Fibroblast of lung (primary cell): ENCODE results near the gene PUS1. TPM values are rescaled to one million over a fixed set of nuclear protein-coding genes. Genes with fewer than 3 reads are reported as not detected.

Experiments
- DNase-seq, 2 donors: peaks; one replicate each; pipeline versions ENCODE4 v3.0.0 to v3.0.0-alpha.2; 2010; ENCODE audit warnings: low read depth in 2 of 2
- H2AFZ ChIP-seq: 2 replicates; pipeline ENCODE4 v1.5.1; 2012; ENCODE audit warnings: low read length, control low read depth, inconsistent platforms
- H3K27ac ChIP-seq: 2 replicates; pipeline ENCODE4 v1.5.1; 2011; ENCODE audit warnings: low read length, control low read depth; ENCODE audit not compliant: insufficient read depth
- H3K27me3 ChIP-seq: 2 replicates; pipeline ENCODE4 v1.5.1; 2011; ENCODE audit warnings: mild to moderate bottlenecking, low read length; ENCODE audit not compliant: control insufficient read depth, insufficient read depth
- H3K36me3 ChIP-seq: 2 replicates; pipeline ENCODE4 v1.5.1; 2011; ENCODE audit warnings: low read length; ENCODE audit not compliant: control insufficient read depth, insufficient read depth
- H3K4me1 ChIP-seq: 2 replicates; pipeline ENCODE4 v1.5.1; 2011; ENCODE audit warnings: low read length; ENCODE audit not compliant: control insufficient read depth, insufficient read depth; ENCODE audit errors: extremely low read depth
- H3K4me2 ChIP-seq: 2 replicates; pipeline ENCODE4 v1.5.1; 2011; ENCODE audit warnings: low read length, control low read depth; ENCODE audit not compliant: insufficient read depth; ENCODE audit errors: extremely low read depth
- H3K4me3 ChIP-seq, 4 experiments: fragments of 200-600 bp in 1 of 4; sonication (generic) in 1 of 4; replicated peaks in 1 of 4; 2 replicates each; pipeline ENCODE4 v1.5.1; 2011 to 2016; ENCODE audit warnings: low read length in 4 of 4, low read depth in 3 of 4, mild to moderate bottlenecking in 3 of 4, control low read depth in 2 of 4, inconsistent platforms in 1 of 4, mixed read lengths in 1 of 4; ENCODE audit not compliant: insufficient read depth in 1 of 4; ENCODE audit errors: control extremely low read depth in 1 of 4
- H3K79me2 ChIP-seq: 2 replicates; pipeline ENCODE4 v1.5.1; 2012; ENCODE audit warnings: mild to moderate bottlenecking, low read length, inconsistent platforms; ENCODE audit not compliant: control insufficient read depth, insufficient read depth
- H3K9ac ChIP-seq: 2 replicates; pipeline ENCODE4 v1.5.1; 2011; ENCODE audit warnings: mild to moderate bottlenecking, low read length, control low read depth; ENCODE audit not compliant: insufficient read depth
- H3K9me3 ChIP-seq: 2 replicates; pipeline ENCODE4 v1.5.1; 2012; ENCODE audit warnings: low read depth, low read length; ENCODE audit not compliant: control insufficient read depth, insufficient read depth
- H4K20me1 ChIP-seq: 2 replicates; pipeline ENCODE4 v1.5.1; 2011; ENCODE audit warnings: low read length; ENCODE audit not compliant: control insufficient read depth, insufficient read depth; ENCODE audit errors: extremely low read depth
- EZH2 ChIP-seq: IDR thresholded peaks from 2 replicates; pipeline ENCODE4 v1.5.1; 2012; ENCODE audit warnings: low read length, control low read depth, mild to moderate bottlenecking; ENCODE audit errors: missing control alignments
- polyA plus RNA-seq, 2 donors: library from polyadenylated mRNA; depleted of rRNA in 1 of 2; stranded (reverse) in 1 of 2; unstranded in 1 of 2; fragments of >200 nt; gene quantifications; 2 replicates each; pipeline ENCODE4 v1.2.1, GENCODE V29; 2011 to 2012; ENCODE audit warnings: missing spikeins in 1 of 2
- total RNA-seq: library from RNA; depleted of rRNA; stranded (reverse); fragments of >200 nt; gene quantifications from 2 replicates; pipeline ENCODE4 v1.2.1, GENCODE V29; 2014
- TF ChIP-seq, protein P1 (sequence below), 2 donors: IDR thresholded peaks in 1 of 2; conservative IDR thresholded peaks in 1 of 2; 1 replicate in 1 of 2; 2 replicates in 1 of 2; pipeline ENCODE4 v1.5.1; 2011 to 2012; ENCODE audit warnings: low read length in 2 of 2, control low read depth in 1 of 2, inconsistent platforms in 1 of 2, low read depth in 1 of 2, mild to moderate bottlenecking in 1 of 2

PUS1 gene
- total and polyA plus RNA-seq, 2 donors (not counting 1 experiment from before 2014, with no cell fraction given) = 8.3 to 10.1 TPM

DNA sequence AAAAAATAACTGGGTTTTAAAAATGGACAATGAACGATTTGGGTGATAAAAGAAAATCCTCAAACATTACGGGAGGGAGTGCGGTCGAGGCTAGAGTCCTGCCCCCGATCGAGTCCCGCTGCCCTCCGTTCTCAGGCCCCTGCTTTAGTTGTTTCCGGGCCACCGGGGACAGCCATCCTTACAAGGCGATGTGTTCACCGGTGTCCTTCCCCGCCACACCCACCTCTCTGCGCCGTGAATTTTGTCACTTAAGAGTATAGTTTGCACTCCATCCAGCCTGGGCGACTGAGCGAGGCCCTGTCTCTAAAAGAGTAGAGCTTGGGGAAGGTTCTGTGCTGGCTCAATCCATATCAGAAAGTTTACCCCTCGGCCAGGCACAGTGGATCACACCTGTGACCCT, 31.8 kb upstream of the PUS1 start:
- H4K20me1 ChIP-seq = no peaks in the 10 kb centered on the region
- H3K27ac ChIP-seq = no peak overlapping the region
- H2AFZ ChIP-seq = no peak overlapping the region
- H3K9ac ChIP-seq = no peak overlapping the region
- H3K27me3 ChIP-seq = no peaks in the 10 kb centered on the region
- no peaks in the 10 kb centered on the region for H3K9me3 ChIP-seq
- no peak overlapping the region for H3K4me2 ChIP-seq
- H3K4me1 ChIP-seq = peaks cover 7% of the 10 kb centered on the region
- no peaks in the 10 kb centered on the region for H3K36me3 ChIP-seq
- no peak overlapping the region for H3K4me3 ChIP-seq
- no peak for DNase-seq
- H3K79me2 ChIP-seq = peaks cover 4% of the 10 kb centered on the region
- TF ChIP-seq, protein P1, sequence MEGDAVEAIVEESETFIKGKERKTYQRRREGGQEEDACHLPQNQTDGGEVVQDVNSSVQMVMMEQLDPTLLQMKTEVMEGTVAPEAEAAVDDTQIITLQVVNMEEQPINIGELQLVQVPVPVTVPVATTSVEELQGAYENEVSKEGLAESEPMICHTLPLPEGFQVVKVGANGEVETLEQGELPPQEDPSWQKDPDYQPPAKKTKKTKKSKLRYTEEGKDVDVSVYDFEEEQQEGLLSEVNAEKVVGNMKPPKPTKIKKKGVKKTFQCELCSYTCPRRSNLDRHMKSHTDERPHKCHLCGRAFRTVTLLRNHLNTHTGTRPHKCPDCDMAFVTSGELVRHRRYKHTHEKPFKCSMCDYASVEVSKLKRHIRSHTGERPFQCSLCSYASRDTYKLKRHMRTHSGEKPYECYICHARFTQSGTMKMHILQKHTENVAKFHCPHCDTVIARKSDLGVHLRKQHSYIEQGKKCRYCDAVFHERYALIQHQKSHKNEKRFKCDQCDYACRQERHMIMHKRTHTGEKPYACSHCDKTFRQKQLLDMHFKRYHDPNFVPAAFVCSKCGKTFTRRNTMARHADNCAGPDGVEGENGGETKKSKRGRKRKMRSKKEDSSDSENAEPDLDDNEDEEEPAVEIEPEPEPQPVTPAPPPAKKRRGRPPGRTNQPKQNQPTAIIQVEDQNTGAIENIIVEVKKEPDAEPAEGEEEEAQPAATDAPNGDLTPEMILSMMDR (conservative IDR thresholded peaks at IDR 0.05 in 1 of 2, IDR thresholded peaks at IDR 0.05 in 1 of 2; ENCODE audit: low read depth in 1 of 2, low read length in 2 of 2) = no peak
- TF ChIP-seq EZH2 = no peak

DNA sequence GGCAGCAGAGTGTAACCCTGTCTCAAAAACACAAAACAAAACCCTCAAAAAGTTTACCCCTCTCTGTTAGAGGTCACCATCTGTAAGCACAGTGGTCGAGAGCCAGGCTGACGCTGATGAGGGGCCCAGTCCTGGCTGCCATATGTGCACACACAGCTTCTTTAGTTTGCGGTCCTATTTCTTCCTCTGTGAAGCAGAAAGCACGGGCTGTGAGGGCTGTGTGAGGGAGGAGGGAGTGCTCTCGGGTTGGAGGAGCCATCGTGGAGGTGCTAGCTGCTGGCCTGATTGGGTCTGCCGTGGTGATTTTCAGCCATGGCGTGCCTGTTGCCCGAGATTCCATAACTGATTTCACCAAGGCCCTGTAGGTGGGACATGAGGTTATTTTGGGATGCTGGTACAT, 31.2 kb upstream of the PUS1 start:
- no peak overlapping the region for H3K4me3 ChIP-seq
- DNase-seq = no peak
- peaks cover 7% of the 10 kb centered on the region for H3K4me1 ChIP-seq
- peaks cover 4% of the 10 kb centered on the region for H3K79me2 ChIP-seq
- no peak overlapping the region for H2AFZ ChIP-seq
- no peak overlapping the region for H3K27ac ChIP-seq
- H3K27me3 ChIP-seq = no peaks in the 10 kb centered on the region
- H3K9me3 ChIP-seq = no peaks in the 10 kb centered on the region
- H3K9ac ChIP-seq = no peak overlapping the region
- no peak overlapping the region for H3K4me2 ChIP-seq
- TF ChIP-seq, protein P1 (conservative IDR thresholded peaks at IDR 0.05 in 1 of 2, IDR thresholded peaks at IDR 0.05 in 1 of 2; ENCODE audit: low read depth in 1 of 2, low read length in 2 of 2) = no peak
- TF ChIP-seq EZH2 = no peak
- no peaks in the 10 kb centered on the region for H3K36me3 ChIP-seq
- no peaks in the 10 kb centered on the region for H4K20me1 ChIP-seq

GRCh38 chr12:131900397-131900796, 28.7 kb upstream of the PUS1 start:
- no peaks in the 10 kb centered on the region for H3K36me3 ChIP-seq
- H3K79me2 ChIP-seq = peaks cover 2% of the 10 kb centered on the region
- no peak overlapping the region for H3K4me3 ChIP-seq
- H3K9me3 ChIP-seq = no peaks in the 10 kb centered on the region
- no peaks in the 10 kb centered on the region for H4K20me1 ChIP-seq
- TF ChIP-seq, protein P1 (conservative IDR thresholded peaks at IDR 0.05 in 1 of 2, IDR thresholded peaks at IDR 0.05 in 1 of 2; ENCODE audit: low read depth in 1 of 2, low read length in 2 of 2) = no peak
- no peak for TF ChIP-seq EZH2
- DNase-seq = no peak
- no peak overlapping the region for H2AFZ ChIP-seq
- H3K27ac ChIP-seq = no peak overlapping the region
- H3K9ac ChIP-seq = no peak overlapping the region
- peaks cover 5% of the 10 kb centered on the region for H3K4me1 ChIP-seq
- H3K27me3 ChIP-seq = no peaks in the 10 kb centered on the region
- H3K4me2 ChIP-seq = no peak overlapping the region
